HUES48 (cell line): ENCODE results near the gene GALNT9.
"Not testable (repeated sequence)": the region's sequence is repeated elsewhere in the genome, so short reads cannot be mapped to it uniquely, and the experiment has no call there.

Source experiments
- H3K27ac ChIP-seq: one replicate; pipeline ENCODE4 v1.7.0; 2013; ENCODE audit warnings: low read depth, low read length, inconsistent platforms
- H3K27me3 ChIP-seq: 2 replicates; pipeline ENCODE4 v1.6.1; 2013; ENCODE audit warnings: mild to moderate bottlenecking, low read length; ENCODE audit not compliant: control insufficient read depth, insufficient read depth
- H3K36me3 ChIP-seq: 2 replicates; pipeline ENCODE4 v1.6.1; 2013; ENCODE audit warnings: low read length; ENCODE audit not compliant: control insufficient read depth, insufficient read depth
- H3K4me1 ChIP-seq: 2 replicates; pipeline ENCODE4 v1.6.1; 2013; ENCODE audit warnings: mild to moderate bottlenecking, low read length; ENCODE audit not compliant: control insufficient read depth, insufficient read depth
- H3K4me3 ChIP-seq: 2 replicates; pipeline ENCODE4 v1.5.1; 2013; ENCODE audit warnings: mild to moderate bottlenecking, low read depth, low read length
- H3K9ac ChIP-seq: 2 replicates; pipeline ENCODE4 v1.6.1; 2013; ENCODE audit warnings: mild to moderate bottlenecking, low read depth, low read length, moderate library complexity
- H3K9me3 ChIP-seq: 2 replicates; pipeline ENCODE4 v1.6.1; 2013; ENCODE audit warnings: low read length; ENCODE audit not compliant: control insufficient read depth, insufficient read depth

GALNT9 gene

GRCh38 chr12:132365226-132365625 is 35.8 kb upstream of the GALNT9 start:
- no peak overlapping the region for H3K9ac ChIP-seq
- H3K9me3 ChIP-seq, result no peaks in the 10 kb centered on the region
- no peak overlapping the region for H3K4me3 ChIP-seq
- H3K27ac ChIP-seq, result no peak overlapping the region
- H3K27me3 ChIP-seq, result peaks cover 4% of the 10 kb centered on the region
- no peaks in the 10 kb centered on the region for H3K4me1 ChIP-seq
- no peaks in the 10 kb centered on the region for H3K36me3 ChIP-seq

- H3K9ac ChIP-seq, result no peak overlapping the region
Measured at GRCh38 chr12:132364348-132364902, 35.0 kb upstream of the GALNT9 start.

GRCh38 chr12:132363661-132364347 is 34.4 kb upstream of the GALNT9 start:
- Histone ChIP-seq H3K27me3 (no peaks in the 10 kb centered on the region; the same call in none of the 2 replicates), H3K4me1 (no peaks in the 10 kb centered on the region), H3K27ac (no peak overlapping the region), H3K9ac (no peak overlapping the region), H3K9me3 (peaks cover 3% of the 10 kb centered on the region; the same call in 1 of the 2 replicates), H3K4me3 (no peak overlapping the region), H3K36me3 (no peaks in the 10 kb centered on the region)

More at GRCh38 chr12:132364348-132364902, 35.0 kb upstream of the GALNT9 start:
- Histone ChIP-seq H3K27ac (no peak overlapping the region), H3K4me3 (no peak overlapping the region), H3K36me3 (no peaks in the 10 kb centered on the region), H3K4me1 (no peaks in the 10 kb centered on the region), H3K27me3 (no peaks in the 10 kb centered on the region; the same call in none of the 2 replicates), H3K9me3 (peaks cover 2% of the 10 kb centered on the region; the same call in 1 of the 2 replicates)

GRCh38 chr12:132362996-132363660 is 33.7 kb upstream of the GALNT9 start:
- H3K4me1 ChIP-seq, result no peaks in the 10 kb centered on the region
- peaks cover 3% of the 10 kb centered on the region; the same call in 1 of the 2 replicates for H3K9me3 ChIP-seq
- H3K4me3 ChIP-seq, result no peak overlapping the region
- no peaks in the 10 kb centered on the region for H3K36me3 ChIP-seq
- H3K9ac ChIP-seq, result no peak overlapping the region
- H3K27me3 ChIP-seq, result no peaks in the 10 kb centered on the region; the same call in 1 of the 2 replicates
- no peak overlapping the region for H3K27ac ChIP-seq

GRCh38 chr12:132360906-132361777 is 31.8 kb upstream of the GALNT9 start:
- Histone ChIP-seq H3K36me3 (no peaks in the 10 kb centered on the region), H3K9ac (no peak overlapping the region), H3K27me3 (no peaks in the 10 kb centered on the region; the same call in 1 of the 2 replicates), H3K27ac (no peak overlapping the region), H3K4me1 (no peaks in the 10 kb centered on the region), H3K9me3 (peaks cover 3% of the 10 kb centered on the region; the same call in 1 of the 2 replicates), H3K4me3 (no peak overlapping the region)

GRCh38 chr12:132360410-132360809 is 31.0 kb upstream of the GALNT9 start:
- no peak overlapping the region for H3K4me3 ChIP-seq
- peaks cover 3% of the 10 kb centered on the region; the same call in 1 of the 2 replicates for H3K9me3 ChIP-seq
- no peaks in the 10 kb centered on the region for H3K36me3 ChIP-seq
- H3K4me1 ChIP-seq, result no peaks in the 10 kb centered on the region
- H3K27ac ChIP-seq, result no peak overlapping the region
- H3K27me3 ChIP-seq, result no peaks in the 10 kb centered on the region; the same call in 1 of the 2 replicates
- no peak overlapping the region for H3K9ac ChIP-seq

GRCh38 chr12:132359971-132360370 is 30.6 kb upstream of the GALNT9 start:
- no peaks in the 10 kb centered on the region for H3K36me3 ChIP-seq
- H3K4me1 ChIP-seq, result no peaks in the 10 kb centered on the region
- H3K9ac ChIP-seq, result no peak overlapping the region
- H3K27ac ChIP-seq, result no peak overlapping the region
- no peaks in the 10 kb centered on the region; the same call in 1 of the 2 replicates for H3K27me3 ChIP-seq
- peaks cover 3% of the 10 kb centered on the region; the same call in 1 of the 2 replicates for H3K9me3 ChIP-seq
- H3K4me3 ChIP-seq, result no peak overlapping the region

- no peaks in the 10 kb centered on the region for H3K4me1 ChIP-seq
- H3K9ac ChIP-seq, result no peak overlapping the region
- no peaks in the 10 kb centered on the region; the same call in 1 of the 2 replicates for H3K27me3 ChIP-seq
- no peak overlapping the region for H3K27ac ChIP-seq
- no peak overlapping the region for H3K4me3 ChIP-seq
- H3K36me3 ChIP-seq, result no peaks in the 10 kb centered on the region
- peaks cover 3% of the 10 kb centered on the region; the same call in 1 of the 2 replicates for H3K9me3 ChIP-seq
Measured at GRCh38 chr12:132359551-132359950, 30.2 kb upstream of the GALNT9 start.

GRCh38 chr12:132358241-132359225 is 29.1 kb upstream of the GALNT9 start:
- not testable (repeated sequence) for H3K36me3 ChIP-seq, H3K4me1 ChIP-seq, H3K4me3 ChIP-seq, H3K9me3 ChIP-seq, H3K27ac ChIP-seq, H3K9ac ChIP-seq, H3K27me3 ChIP-seq
